Body of pancreas (tissue), 4 donors: Measurements from ENCODE around the gene ANKLE2.

ENCODE experiments used
- POLR2A ChIP-seq, 3 donors: fragments of 450-650 bp; IDR thresholded peaks; one replicate each; pipeline ENCODE4 v1.6.1; 2016; ENCODE audit warnings: antibody characterized with exemption in 3 of 3, mild to moderate bottlenecking in 2 of 3
- TF ChIP-seq, protein P1 (sequence below), 7 experiments: fragments of 450-650 bp in 4 of 7; fragments of 200-600 bp in 3 of 7; sonication (generic) in 3 of 7; IDR thresholded peaks; one replicate each; pipeline ENCODE4 v1.5.1; 2016 to 2019; ENCODE audit warnings: antibody characterized with exemption in 7 of 7

GRCh38 chr12:132740652-132741051 lies 21.0 kb downstream of the ANKLE2 start:
- TF ChIP-seq, protein P1, sequence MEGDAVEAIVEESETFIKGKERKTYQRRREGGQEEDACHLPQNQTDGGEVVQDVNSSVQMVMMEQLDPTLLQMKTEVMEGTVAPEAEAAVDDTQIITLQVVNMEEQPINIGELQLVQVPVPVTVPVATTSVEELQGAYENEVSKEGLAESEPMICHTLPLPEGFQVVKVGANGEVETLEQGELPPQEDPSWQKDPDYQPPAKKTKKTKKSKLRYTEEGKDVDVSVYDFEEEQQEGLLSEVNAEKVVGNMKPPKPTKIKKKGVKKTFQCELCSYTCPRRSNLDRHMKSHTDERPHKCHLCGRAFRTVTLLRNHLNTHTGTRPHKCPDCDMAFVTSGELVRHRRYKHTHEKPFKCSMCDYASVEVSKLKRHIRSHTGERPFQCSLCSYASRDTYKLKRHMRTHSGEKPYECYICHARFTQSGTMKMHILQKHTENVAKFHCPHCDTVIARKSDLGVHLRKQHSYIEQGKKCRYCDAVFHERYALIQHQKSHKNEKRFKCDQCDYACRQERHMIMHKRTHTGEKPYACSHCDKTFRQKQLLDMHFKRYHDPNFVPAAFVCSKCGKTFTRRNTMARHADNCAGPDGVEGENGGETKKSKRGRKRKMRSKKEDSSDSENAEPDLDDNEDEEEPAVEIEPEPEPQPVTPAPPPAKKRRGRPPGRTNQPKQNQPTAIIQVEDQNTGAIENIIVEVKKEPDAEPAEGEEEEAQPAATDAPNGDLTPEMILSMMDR (IDR thresholded peaks at IDR 0.05) = no peak
- no peak for TF ChIP-seq POLR2A (IDR thresholded peaks at IDR 0.05)
